Stimulated activated CD8-positive, alpha-beta memory T cell treated with anti-CD3 and anti-CD28 coated beads, Interleukin-2, amount 100 ng/mL, for 48 hours (primary cell): ENCODE results near the gene FUS.
"Not testable (repeated sequence)": the region's sequence is repeated elsewhere in the genome, so short reads cannot be mapped to it uniquely, and the experiment has no call there.

Source experiments
- DNase-seq, 2 donors: peaks; one replicate each; pipeline ENCODE4 v3.0.0-alpha.2; 2020; ENCODE audit warnings: low read depth in 2 of 2

Gene FUS

DNA sequence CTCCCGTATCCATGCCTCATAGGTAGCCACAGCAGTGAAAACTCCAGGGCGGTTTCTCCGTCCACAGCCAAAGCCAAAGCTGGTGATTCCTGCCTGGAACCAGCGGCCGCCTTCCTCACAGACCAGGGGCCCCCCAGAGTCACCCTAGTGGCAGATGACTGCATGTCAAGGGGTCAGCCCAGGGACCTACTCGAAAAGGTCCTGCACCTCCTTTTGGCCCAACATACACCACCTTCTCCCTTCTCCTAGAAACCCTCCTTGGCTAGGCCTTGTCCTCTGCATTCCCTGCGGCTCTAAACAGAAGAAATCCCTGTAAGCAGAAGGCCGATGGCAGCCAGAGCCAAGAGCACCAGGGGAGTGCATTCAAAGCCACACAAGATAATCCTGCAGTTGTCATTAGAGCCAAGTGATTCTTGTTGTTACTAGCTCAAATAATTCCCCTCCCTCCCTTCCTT, 36.2 kb upstream of the FUS start:
- no peak for DNase-seq

- not testable (repeated sequence) for DNase-seq
These were observed 35.5 kb upstream of the FUS start for GRCh38 chr16:31144418-31144817.

DNA sequence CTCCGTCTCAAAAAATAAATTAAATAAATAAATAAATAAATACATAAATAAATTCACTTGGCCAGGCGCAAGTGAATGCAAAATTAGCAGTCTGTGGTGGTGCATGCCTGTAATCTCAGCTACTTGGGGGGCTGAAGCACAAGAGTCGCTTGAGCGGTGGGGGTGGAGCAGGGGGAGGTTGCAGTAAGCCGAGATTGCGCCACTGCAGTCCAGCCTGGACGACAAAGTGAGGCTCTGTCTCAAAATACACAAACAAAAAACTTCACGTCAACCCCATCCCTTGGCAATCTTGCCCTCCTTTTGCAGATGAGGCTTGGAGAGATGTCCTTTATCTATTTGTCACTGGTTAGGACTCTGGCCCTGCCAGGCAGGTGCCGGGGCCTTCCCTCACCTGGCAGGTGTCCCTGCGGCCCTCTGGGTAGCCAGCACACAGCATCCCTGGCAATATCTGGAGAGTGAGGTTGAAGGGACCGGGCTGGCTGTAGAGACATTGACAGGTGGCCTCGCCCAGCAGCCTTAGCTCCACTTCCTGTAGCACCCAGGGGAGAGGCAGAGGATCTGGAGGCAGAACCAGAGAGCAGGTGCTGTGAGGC, 34.4 kb upstream of the FUS start:
- DNase-seq: no peak

DNA sequence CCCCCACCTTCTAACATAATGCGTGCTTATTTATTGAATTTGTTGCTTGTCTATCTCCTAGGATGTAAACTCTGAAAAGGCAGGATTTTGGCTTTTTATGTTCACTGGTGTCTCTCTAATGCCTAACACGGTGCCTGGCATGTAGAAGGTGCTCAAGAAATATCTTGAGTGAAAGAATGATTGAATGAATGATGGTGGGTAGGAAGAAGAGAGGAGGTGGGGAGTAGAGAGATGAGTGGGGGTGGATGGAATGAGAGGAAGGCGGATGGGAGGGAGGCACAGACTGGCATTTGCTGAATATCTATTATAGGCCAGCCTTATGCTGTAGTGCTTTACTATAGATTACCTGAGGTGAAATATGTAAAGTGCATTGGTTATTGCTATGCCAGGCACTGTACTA, 32.4 kb upstream of the FUS start:
- no peak for DNase-seq

- no peak for DNase-seq
These were observed 31.6 kb upstream of the FUS start for GRCh38 chr16:31148281-31148728.

DNA sequence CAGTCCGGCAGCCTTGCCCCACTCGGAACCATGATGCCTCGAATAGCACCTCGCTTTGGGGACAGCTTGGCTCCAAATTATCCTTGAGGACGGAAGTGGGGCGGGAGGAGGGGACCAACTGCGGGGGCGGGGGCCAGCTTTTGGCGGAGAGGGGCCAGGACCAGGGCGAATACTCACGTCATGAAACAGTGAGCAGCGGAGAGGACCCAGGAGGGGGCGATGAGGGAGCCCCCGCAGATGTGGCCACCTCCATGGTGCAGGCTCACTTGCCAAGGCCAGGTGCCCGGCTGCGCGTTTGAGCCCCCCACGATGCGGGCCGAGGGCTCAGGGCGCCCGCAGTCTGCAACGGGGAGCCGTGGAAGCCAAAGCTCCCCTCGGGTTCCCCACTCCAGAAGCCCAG, 31.0 kb upstream of the FUS start:
- DNase-seq: no peak

DNA sequence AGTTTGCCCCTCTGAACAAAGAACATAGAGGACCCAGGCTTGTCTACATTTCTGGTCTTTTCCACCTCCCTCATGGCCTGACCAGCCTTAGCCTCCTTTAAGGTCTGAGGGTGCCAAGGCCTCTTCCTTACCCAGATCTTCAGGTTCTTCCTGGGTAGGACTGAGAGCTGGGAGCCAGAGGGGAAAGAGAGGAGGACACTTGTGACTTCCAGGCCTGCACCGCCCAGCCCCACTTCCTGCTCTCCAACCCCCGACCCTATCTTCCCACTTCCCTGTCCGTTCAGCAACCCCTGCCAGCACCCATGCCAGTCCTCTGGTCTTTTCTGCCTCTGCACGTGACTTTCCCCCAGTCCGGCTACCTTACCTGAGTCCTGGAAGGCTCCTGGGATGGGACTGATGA, 30.6 kb upstream of the FUS start:
- no peak for DNase-seq

DNA sequence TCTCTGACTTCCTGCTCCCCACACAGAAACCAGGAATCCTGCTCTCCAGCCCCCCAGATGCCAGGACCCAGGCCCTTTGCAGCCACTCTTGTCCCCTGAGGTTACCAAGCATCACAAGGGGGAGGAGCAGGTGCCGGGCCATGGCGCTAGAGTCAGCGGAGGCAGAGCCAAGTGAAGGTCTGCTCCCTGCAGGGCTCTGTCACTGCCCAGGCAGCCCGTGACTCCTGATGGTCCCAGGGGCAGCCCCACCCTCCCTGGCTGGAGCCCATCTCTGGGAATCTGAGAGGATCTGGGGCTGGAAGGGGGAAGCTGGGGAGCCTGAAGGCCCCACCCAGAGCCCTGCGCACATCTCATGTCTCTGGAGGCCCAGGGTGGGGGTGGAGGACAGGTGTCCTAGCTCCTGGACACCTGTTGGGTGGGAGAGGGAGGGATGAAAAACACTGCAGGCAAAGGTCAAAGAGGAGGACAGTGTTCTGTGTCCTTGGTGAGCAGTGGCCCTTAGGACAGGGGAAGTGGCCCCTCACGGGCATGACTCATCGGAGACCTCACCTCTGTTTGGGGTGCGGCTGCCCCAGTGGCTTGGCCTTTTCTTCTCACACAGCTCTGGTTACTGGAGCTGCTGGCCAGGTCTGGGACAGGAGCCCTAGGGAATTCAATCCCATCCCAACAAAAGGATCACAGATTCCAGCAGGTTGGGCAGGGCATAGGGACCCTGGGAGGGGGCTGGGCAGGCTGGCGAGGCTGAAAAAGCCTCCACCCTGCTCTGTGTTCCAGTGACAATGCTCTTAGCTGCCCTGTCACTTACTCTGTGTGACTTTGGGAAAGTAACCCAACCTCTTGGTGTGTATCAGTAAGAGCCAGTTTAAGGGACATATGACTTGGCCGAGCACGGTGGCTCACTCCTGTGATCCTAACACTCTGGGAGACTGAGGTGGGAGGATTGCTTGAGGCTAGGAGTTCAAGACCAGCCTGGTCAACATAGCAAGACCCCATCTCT, 29.7 kb upstream of the FUS start, which contains the start of gene PRSS36:
Gene PRSS36, minus strand, starts transcription at position 173 of the 997 bp plus-strand sequence. Its CDS starts 31 bp downstream, at position 142.
- no peak for DNase-seq

GRCh38 chr16:31150976-31151375, 29.0 kb upstream of the FUS start:
- DNase-seq: not testable (repeated sequence)

DNA sequence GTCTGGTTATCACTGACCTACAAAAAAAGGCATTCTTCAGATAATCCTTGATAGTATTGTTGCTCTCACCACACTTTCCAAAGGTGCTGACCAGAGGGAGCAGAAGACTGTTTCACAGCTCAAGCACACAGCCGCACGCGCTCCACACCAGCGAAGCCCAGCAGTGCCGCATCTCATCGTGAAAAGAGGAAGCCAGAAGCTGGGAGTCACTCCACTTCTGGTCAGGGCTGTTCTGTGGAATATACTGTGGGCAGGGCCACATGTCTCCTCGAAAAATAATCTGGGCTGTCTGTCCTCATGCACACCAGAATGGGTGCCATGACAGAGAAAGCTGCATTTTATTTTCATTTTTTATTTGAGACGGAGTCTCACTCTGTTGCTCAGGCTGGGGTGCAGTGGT, 22.8 kb upstream of the FUS start:
- no peak for DNase-seq

DNA sequence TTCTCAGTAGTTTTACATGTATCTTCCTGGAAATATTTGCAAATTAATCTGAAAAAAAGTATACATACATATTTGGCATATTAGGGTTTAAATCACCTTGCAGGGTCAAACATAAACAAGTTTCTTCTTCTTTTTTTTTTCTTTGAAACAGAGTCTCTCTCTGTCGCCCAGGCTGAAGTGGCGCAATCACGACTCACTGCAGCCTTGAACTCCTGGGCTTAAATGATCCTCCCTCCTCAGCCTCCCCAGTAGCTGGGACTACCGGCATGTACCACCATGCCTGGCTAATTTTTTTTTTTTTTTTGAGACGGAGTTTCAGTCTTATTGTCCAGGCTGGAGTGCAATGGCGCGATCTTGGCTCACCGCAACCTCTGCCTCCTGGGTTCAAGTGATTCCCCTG, 12.6 kb upstream of the FUS start:
- DNase-seq: no peak

DNA sequence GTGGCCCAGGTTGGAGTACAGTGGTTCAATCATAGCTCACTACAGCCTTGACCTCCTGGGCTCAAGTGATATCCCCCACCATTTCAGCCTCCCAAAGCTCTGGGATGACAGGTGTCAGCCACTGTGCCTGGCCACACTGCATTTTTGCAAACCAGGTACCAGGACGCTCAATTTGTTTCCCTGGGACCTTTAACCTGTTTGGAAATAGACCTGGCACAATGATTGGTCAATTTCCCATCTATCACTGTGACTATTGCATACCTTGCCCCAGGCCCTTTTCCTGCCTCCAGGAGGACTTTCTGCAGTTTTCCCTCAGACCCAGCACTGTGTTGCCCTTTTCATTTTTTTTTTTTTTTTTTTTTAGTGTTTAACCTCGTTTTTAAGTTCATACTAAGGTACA, 11.1 kb upstream of the FUS start:
- no peak for DNase-seq

GRCh38 chr16:31170048-31170447, 9.9 kb upstream of the FUS start:
- DNase-seq: not testable (repeated sequence)

DNA sequence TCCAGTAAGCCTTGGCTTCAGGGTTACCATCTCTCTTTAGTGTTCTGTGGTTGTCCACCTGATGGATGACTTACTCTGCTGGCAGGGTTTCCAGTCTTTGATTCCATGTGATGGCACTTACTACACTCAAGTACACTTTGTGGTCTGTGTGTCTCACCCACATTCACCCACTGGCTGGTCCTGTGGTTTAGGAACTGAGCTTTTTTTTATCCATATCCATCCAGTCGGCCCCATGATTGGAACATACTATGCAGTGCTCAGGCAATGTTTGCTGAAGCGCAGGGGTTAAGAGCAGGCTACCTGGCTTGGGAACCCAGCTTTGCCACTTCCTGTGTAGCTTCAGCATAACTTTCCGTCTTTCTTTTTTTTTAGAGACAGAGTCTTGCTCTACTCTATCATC, 2.8 kb upstream of the FUS start:
- DNase-seq: peak in 1 of 2 donors; percentile 25

GRCh38 chr16:31179219-31179746, 656 bp upstream of the FUS start:
- DNase-seq: no peak

DNA sequence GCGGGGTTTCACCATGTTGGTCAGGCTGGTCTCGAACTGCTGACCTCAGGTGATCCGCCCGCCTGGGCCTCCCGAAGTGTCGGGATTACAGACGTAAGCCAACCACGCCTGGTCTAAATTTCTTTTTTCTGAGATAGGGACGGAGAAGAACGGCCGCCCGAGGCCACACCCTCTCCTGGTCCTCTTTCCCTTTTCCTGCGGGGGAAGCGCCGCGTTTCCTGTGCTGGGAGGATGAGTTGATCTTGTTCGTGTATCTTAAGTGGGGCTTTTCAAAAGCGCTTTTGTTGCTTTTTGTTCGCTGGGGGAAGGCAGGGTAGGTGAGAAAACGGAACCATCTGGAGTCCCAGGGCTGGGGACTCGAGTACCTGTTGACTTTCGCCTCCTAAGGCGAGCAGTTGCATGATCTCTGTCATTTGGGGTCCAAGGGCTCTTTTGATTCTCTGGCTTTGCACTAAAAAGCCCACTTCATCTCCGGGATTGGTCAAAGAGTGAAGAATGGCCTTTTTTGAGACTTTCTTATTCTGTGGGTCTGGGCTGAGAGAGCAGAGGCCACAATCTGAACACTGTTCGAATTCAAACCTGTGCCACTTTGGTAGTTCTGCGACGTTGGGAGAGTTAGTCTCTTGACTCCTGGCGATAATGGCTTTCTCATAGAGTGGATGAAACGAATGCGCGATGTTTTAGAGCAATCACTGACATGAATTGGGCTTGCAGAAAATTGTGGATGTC, 1.3 kb downstream of the FUS start:
- DNase-seq: no peak

- no peak for DNase-seq
These were observed 2.5 kb downstream of the FUS start for GRCh38 chr16:31182391-31182790.

- DNase-seq: no peak
These were observed 3.8 kb downstream of the FUS start for GRCh38 chr16:31183432-31184428.

DNA sequence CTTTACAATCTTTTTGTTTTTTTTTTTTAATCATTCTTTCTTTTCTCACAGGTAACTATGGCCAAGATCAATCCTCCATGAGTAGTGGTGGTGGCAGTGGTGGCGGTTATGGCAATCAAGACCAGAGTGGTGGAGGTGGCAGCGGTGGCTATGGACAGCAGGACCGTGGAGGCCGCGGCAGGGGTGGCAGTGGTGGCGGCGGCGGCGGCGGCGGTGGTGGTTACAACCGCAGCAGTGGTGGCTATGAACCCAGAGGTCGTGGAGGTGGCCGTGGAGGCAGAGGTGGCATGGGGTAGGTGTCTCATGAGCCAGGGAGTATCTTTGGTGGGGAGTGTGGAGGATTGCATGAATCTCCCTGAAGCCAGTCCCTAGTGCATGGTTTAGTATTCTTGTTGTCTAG, 4.9 kb downstream of the FUS start:
- DNase-seq: no peak

DNA sequence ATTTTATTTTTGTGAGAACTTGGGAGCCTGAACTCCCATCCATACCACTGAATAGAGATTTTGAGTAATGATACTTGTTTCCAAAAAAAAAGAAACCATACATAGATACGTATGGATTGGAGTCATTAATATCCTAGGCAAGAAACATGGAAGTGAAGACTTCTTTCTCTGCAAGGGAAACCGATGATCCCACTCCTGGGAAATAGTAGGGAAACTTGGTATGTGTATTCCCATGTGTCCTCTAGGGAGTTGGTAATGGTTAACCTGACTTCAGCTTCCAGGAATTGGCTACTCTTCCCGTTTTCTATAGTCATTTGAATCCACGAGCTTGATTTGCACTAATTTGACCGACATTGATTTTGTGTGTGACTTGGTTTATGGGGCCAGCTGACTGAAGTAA, 5.4 kb downstream of the FUS start:
- DNase-seq: no peak

GRCh38 chr16:31186176-31186575, 6.2 kb downstream of the FUS start:
- DNase-seq: no peak
